ENCODE results near the gene AGL.
"Not testable (repeated sequence)": the region's sequence is repeated elsewhere in the genome, so short reads cannot be mapped to it uniquely, and the experiment has no call there.

Gene AGL

DNA sequence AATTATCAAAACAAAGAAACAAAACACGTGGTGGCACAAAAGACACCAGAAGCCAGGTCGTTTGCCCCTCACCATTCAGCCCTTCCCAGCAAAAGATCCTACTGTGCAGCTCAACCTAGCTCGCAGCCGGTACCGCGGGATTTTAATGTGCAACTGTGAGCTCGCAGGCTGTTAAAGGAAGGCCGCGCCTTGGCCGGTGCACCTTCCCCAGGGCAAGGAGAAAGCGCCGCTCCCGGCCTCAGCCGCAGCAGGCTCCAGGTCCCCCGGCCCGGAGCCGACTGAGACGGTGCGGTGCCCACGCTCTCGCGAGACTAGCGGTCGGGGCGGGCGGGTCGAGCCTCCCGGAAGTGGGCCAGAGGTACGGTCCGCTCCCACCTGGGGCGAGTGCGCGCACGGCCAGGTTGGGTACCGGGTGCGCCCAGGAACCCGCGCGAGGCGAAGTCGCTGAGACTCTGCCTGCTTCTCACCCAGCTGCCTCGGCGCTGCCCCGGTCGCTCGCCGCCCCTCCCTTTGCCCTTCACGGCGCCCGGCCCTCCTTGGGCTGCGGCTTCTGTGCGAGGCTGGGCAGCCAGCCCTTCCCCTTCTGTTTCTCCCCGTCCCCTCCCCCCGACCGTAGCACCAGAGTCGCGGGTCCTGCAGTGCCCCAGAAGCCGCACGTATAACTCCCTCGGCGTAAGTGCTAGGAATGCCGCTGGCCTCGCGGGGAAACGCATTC lies at the start of gene AGL:
Gene AGL (plus strand): TSS at position 618 of the 715 bp plus-strand sequence. CDS start 682 bp downstream, outside the sequence.
- peak; percentile 79 to 82 for DNase-seq (ENCODE audit: low read depth in 2 of 2)

DNA sequence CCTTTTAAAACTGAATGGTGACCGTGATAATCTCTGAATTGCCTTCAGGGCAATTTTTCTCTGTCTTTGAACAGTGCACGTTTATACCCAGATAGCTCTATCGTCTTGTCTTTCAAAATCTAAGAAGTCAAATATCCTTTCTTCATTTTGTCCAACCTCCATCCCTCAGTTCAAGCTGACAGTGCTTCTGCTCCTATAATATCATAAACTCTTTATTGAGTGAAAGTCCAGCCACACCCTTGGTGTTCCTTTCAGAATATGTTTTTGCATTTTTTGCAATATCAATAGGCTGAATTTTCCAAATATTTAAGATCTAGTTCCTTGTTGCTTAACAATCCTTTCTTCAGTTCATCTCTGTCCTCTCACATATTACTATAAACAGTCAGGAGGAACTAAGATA lies 48.6 kb upstream of the AGL start:
- no peak for DNase-seq (ENCODE audit: low read depth in 2 of 2)

DNA sequence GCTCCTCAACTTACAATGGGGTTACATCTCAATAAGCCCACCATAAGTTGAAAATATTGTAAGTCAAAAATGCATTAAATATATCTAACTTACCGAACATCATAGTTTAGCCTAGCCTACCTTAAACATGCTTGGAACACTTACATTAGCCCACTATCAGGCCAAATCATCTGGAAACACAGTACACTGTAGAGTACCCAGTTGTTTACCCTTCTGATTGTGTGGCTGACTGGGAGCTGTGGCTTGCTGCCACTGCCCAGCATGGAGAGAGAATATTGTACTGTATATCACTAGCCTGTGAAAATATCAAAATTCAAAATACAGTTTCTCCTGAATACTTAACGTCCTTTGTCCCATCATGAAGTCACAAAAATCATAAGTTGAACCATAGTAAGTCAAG lies 43.3 kb upstream of the AGL start:
- DNase-seq (ENCODE audit: low read depth in 2 of 2): no peak

DNA sequence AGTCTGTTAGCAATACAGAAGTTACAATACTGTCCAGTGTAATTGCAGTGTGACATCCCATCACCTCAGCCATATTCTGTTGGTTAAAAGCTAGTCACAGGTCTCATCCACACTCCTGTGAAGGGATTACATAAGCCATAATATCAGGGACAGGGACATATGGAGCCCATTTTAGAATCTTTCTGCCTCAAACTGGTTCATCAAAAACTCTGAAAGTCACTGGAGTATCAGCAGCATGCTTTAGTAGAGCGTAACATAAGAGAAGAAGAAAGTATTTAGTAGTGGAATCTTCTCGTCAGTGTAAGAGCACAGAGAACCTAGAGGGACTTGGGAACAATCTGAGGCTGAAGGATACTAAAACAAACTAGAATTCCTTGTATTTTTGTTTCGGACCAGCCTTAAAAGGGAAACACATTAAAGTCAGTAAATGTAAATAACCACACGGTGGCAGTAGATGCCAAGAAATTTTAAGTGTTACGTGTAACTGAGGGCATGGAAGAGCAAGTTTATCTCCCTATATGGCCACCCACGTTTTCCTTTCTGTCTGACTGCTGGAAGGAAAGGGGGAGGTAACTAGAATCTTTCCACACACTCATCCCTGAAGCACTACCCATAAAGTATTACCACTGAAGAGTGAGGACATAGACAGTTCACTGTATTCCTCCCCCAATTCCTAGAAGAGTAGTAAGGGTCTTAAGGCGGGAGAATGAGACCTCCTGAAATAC lies 41.6 kb upstream of the AGL start:
- peak in 1 of 2 donors; percentile 14 for DNase-seq (ENCODE audit: low read depth in 2 of 2)

DNA sequence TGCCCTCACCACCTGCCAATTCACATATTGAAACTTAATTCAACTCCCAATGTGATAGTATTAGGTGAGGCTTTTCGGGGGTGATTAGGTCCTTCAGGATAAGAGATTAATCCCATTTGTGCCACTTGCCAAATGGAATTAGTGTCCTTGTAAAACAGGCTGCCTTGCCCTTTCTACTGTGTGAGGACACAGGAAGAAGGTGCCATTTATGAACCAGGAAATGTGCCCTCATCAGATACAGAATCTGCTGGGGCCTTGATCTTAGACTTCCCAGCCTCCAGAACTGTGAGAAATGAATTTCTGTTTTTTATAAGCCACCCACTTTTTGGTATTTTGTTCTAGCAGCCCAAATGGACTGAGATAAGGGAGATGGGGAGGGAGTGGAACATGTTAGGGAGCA lies 39.1 kb upstream of the AGL start:
- DNase-seq (ENCODE audit: low read depth in 2 of 2): no peak

DNA sequence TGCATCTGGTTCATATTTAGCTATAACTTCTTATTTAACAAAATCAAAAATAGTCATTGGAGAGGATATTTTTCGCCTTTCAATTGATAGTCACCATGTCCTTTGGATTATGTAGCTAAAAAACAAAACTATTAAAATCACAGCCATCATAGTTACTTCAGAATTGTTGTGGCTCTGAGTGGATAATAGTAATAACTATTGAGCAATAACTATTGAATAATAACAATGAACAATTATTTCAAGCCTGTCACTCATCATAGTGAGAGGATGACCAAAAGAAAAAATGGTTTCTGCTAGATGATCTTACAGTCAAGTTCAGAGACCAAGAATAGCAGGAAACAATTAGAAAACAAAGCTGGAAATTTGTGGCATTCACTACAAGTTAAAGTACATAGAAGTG lies 38.4 kb upstream of the AGL start:
- DNase-seq (ENCODE audit: low read depth in 2 of 2): no peak

DNA sequence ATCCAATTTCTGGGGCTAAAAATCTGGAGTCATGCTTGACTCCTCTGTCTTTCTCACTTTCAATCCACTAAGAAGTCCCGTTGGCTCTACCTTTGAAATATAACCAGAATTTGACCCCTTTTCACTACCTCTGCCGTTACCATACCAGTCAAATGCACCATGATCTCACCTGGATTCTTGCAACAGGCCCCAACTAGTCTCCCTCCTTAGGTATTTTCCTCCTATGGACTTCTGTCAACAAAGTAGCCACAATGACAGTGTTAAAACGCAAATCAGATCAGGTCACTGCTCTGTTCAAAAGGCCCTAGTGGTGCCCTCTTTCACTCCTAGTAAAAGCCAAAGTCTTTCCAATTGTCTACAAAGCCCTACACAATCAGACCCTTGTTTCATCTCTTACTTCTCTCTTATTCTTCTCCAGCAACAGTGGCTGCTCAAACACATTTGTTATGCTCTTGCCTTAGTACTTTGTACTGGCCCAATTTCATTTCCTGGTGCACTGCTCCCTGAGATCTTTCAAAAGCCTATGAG lies 35.7 kb upstream of the AGL start:
- no peak for DNase-seq (ENCODE audit: low read depth in 2 of 2)

DNA sequence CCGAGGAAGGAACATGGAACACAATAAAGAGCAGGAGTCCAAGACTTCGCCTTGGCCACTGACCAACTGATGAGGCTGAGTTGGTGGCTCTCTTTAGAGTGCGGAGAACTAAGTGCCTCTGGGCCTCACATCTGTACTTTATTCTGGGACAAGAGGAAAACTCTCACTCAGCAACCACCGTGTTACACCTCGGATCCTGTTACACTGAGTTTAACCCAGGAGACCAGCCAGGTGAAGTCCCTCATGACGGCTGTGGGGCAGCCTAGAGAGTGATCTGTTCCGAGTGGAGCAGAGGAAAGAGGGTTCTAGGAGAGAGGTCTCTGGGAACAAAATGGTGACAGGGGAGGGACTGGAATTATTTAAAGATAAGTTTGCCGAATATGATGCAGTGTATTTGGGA lies 33.5 kb upstream of the AGL start:
- DNase-seq (ENCODE audit: low read depth in 2 of 2): no peak

DNA sequence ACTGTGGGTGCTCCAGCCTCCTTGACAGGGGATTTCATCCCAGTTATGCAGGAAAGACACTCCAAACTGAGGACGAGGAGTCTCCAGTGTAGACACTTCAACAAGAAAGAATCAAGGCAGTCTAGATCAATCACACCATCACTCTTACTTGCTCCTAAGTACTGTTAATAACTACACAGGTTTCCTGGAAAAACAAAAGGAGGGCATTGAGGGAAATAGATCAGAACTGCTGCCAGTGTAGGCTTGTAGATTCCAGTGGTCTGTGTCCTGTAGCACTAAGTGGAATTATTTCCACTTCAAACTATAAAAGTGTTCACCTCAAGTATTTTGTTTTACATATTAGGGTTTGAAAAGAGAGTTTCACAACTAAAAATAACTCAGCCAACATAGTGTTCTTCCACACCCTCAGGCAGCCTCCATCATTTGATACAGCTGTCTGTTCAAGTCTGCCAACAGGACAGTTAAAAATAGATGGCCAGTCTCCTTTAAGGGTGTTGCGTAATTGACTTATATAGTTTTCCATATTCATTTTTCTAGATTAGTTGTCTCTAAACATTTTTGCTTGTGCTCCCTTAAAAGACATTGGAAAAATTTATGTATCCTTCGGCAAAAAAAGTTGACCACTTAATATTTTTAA lies 32.0 kb upstream of the AGL start:
- DNase-seq (ENCODE audit: low read depth in 2 of 2): no peak

DNA sequence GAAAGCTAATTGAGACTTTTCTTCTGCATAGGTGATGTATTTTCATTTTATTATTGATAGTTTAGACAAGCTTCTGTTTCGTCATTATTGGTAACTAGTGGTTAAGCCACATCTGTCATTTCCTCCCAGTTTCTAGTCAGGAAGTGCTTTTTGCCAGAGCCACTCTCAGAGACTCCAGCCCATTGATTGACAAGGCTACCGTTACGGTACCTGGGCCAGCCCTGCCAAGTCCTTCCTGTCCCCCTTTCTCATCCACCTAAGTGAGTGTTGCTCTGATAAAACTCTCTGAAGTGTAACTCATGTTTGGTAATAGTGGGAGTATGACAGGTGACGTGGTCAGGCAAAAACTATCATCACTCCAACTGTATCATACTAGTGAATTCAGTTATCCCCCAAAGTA lies 29.6 kb upstream of the AGL start:
- no peak for DNase-seq (ENCODE audit: low read depth in 2 of 2)

DNA sequence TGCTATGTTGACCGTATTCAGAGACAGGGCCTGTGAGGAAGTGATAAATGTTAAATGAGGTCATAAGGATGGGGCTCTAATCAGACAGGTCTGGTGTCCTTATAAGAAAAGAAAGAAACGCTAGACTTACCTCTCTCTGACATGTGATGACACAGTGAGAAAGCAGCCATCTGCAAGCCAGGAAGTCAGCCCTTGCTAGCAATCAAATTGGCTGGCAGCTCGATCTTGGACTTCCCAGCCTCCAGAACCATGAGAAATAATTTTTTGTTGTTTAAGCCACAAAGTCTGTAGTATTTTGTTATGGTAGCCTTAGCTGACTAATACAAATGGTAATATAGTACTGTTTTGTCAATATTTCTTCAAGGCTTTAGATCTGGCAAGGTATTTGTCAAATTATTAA lies 25.1 kb upstream of the AGL start:
- no peak for DNase-seq (ENCODE audit: low read depth in 2 of 2)

DNA sequence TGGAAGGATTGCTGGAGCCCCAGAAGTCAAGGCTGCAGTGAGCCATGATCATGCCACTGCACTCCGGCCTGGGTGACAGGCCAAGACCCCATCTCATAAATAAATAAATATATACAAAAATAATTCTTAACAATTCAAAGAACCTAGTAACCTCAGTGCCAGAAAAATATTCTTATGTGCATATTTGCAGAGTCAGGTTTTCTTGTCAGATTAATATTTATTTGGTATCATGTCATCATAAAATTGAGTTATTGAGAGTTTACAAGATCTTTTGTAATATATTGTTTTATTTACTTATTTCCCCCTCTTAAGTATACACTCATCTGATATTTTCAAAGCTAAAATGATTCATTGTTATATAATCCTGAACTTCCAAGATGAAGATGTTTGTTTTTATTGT lies 24.5 kb upstream of the AGL start:
- no peak for DNase-seq (ENCODE audit: low read depth in 2 of 2)

DNA sequence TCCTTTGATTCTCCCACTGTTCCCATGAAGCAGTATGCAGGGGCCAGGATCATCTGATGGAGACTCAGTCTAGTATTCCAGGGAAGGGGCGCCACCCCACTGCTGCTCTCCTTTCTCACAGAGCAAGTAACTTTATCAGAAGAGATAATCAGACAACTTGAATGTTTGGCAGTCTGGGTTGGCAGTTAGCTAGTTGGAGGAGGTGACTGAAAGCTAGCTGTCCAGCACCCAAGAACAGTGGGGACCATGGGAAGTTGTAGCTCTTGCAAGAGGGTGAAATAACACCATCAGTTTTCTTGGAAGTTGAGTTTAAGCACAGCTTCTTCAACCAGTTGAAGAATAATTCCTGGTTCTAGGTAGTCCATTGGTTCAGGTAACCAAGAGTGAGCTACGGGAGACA lies 22.2 kb upstream of the AGL start:
- no peak for DNase-seq (ENCODE audit: low read depth in 2 of 2)

DNA sequence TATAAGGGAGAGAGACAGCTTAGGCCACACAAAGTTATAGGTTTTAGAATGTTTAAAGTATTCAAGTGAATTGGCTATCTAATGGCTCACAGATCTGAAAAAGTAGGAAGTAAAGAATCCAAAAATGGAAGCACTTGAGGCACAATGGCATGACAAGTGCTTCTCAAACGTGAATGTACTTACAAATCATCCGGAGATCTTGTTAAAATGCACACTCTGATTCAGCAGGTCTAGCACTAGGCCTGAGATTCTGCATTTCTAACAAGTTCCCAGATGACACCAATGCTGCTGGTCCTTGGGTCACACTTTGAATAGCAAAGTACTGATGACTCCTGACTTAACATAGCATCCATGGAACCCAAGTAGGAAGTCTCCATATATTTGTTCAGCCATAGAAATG lies 20.9 kb upstream of the AGL start:
- DNase-seq (ENCODE audit: low read depth in 2 of 2): no peak

DNA sequence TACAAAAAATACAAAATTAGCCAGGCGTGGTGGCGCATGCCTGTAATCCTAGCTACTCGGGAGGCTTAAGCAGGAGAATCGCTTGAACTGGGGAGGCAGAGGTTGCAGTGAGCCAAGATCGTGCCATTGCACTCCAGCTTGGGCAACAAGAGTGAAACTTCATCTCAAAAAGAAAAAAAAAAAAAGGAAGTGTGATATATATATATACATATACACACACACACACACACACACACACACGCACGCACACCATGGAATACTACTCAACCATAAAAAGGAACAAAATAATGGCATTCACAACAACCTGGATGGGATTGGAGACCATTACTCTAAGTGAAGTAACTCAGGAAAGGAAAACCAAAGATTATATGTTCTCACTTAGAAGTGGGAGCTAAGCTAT lies 16.2 kb upstream of the AGL start:
- DNase-seq (ENCODE audit: low read depth in 2 of 2): not testable (repeated sequence)

DNA sequence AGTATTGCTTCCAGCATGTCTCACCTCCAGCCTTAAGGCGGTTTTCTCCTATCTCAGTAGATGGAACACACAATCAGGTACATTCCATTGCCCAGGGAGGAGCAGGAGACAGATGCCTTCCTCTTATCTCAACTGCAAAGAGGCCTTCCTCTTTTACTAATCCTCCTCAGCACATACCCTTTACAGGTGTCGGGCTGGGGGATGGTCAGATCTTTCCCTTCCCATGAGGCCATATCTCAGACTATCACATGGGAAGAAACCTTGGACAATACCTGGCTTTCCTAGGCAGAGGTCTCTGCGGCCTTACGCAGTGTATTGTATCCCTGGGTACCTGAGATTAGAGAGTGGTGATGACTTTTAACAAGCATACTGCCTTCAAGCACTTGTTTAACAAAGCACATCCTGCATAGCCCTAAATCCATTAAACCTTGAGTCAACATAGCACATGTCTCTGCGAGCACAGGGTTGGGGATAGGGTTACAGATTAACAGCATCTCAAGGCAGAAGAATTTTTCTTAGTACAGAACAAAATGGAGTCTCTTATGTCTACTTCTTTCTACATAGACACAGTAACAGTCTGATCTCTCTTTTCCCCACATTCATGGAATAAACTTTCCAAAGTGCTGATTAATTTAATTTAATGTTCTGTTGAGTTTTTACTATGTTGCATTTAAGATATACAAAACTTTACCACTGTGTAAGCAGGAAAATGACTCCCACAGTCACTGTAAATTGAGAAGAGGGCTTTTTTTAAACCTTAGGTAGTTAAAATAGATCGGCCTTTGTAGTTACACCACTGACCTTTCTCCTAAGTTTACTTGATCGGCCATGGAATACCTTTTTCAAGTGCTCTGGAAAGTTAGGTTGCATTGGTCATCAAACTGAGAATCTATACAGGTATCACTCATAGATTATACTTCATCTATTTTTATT lies 13.7 kb upstream of the AGL start:
- not testable (repeated sequence) for DNase-seq (ENCODE audit: low read depth in 2 of 2)

DNA sequence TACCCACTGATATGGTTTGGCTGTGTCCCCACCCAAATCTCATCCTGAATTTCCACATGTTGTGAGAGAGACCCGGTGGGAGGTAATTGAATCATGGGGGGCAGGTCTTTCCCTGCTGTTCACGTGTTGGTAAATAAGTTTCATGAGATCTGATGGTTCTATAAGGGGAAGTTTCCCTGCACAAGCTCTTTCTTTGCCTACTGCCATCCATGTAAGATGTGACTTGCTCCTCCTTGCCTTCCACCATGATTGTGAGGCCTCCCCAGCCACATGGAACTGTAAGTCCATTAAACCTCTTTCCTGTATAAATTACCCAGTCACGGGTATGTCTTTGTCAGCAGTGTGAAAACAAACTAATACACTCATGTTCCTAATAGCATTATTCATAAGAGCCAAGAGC lies 9.8 kb upstream of the AGL start:
- not testable (repeated sequence) for DNase-seq (ENCODE audit: low read depth in 2 of 2)

DNA sequence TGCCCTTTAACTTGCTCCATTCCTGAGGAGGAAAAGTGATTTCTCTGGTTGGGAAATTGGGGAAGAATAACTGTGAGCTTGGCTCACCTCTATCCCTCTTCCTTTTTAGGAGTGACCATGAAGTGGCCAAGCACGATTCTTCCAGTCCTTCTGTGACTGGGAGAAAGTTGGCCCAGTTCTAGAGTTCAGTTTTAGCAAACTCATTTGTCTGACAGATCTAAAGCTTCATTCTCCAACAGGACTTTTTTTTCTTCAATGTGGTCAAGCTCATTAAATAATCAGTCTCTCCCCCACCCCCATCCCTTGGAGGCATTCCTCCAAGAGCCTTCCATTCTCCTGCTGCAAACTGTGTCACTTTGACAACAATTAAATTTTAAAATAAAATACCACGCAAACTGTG lies 6.4 kb upstream of the AGL start:
- DNase-seq (ENCODE audit: low read depth in 2 of 2): no peak

DNA sequence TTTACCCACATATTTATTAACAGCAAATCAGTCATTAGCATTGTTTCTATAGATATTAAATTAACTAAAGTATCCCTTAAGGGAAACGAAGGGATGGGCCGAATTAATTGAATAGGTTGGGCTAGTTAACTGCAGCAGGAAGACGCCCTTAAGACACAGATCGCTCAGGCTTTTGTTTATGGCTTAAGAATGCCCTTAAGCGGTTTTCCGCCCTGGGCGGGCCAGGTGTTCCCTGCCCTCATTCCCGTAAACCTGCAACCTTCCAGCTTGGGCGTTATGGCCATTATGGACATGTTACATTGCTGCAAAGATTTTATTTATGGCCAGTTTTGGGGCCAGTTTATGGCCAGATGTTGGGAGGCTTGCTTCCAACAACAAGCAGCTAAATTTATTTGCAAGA lies 5.0 kb upstream of the AGL start:
- DNase-seq (ENCODE audit: low read depth in 2 of 2): not testable (repeated sequence)

DNA sequence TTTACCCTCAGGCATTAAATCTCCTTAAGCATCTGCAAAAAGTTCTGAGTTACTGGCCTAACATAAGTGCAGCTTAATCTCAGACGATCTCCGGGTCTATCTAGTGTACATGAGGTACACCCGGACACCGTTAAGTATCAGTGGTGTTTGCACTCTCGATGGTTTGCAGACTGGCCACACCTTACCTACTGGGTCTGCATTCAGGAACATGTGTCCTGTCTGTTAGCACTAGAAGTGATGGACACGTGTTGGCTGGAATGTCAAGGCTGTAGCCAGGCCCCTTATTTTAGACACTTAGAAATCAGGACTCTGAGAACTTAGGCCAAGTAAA lies 783 bp upstream of the AGL start:
- no peak for DNase-seq (ENCODE audit: low read depth in 2 of 2)

DNA sequence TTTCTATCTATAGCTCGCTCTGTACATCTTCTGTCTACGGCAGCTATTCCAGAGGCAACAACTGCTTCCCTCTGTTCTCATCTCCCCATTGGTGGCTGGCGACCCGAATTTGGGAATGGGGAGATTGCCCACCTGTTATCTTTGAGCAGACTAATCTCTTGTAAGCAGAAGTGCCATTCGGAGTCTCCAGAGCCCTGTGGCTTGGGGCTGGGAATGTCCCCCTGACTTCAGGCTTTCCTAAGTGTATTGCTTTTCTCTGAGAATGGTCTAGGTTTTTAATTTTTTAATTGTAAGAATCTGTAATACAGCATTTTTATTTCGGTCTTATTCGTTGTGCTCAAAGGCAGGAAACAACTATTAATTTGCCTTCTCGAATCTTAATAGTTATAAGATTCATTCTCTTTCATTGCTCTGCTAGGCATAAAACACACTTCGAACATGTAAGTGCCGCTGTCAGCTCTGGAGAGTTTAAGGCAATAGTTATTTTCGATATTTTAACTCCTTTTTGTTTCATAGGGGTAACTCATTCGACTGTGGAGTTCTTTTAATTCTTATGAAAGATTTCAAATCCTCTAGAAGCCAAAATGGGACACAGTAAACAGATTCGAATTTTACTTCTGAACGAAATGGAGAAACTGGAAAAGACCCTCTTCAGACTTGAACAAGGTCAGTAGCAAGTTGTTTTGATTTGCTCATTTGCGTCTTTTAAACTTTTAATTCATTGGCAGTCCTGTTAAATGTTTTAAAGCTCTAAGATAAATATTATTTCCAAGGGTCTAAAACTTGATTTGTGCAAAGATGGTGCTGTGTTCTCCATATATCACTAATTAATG lies 514 bp downstream of the AGL start:
- no peak for DNase-seq (ENCODE audit: low read depth in 2 of 2)
